Measurements from ENCODE around the gene FXR1.
"Not testable (repeated sequence)": the region's sequence is repeated elsewhere in the genome, so short reads cannot be mapped to it uniquely, and the experiment has no call there.

DNA sequence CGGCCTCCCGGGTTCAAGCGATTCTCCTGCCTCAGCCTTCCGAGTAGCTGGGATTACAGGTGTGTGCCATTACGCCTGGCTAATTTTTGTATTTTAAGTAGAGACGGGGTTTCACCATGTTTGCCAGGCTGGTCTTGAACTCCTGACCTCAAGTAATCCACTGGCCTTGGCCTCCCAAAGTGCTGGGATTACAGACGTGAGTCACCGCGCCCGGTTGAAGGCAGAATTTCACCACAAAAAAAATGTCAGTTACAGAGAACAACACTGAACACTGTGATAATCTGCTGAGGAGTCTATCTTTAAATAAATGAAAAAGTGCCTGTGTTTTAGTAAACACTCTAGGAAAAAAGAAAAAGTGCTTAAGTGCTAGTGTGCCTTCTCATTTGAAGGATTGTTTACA is 73.9 kb downstream of the FXR1 start:
- not testable (repeated sequence) for TF ChIP-seq POLR2A (IDR thresholded peaks at IDR 0.05); POLR2AphosphoS5 (IDR thresholded peaks at IDR 0.05); EP300 (IDR thresholded peaks at IDR 0.05; ENCODE audit: low read depth)
- TF ChIP-seq, protein P1, sequence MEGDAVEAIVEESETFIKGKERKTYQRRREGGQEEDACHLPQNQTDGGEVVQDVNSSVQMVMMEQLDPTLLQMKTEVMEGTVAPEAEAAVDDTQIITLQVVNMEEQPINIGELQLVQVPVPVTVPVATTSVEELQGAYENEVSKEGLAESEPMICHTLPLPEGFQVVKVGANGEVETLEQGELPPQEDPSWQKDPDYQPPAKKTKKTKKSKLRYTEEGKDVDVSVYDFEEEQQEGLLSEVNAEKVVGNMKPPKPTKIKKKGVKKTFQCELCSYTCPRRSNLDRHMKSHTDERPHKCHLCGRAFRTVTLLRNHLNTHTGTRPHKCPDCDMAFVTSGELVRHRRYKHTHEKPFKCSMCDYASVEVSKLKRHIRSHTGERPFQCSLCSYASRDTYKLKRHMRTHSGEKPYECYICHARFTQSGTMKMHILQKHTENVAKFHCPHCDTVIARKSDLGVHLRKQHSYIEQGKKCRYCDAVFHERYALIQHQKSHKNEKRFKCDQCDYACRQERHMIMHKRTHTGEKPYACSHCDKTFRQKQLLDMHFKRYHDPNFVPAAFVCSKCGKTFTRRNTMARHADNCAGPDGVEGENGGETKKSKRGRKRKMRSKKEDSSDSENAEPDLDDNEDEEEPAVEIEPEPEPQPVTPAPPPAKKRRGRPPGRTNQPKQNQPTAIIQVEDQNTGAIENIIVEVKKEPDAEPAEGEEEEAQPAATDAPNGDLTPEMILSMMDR (IDR thresholded peaks at IDR 0.05) = not testable (repeated sequence)
